Measurements from ENCODE around the gene ACTN1.
A peak's percentile ranks its signal among the peaks of the same experiment; 100 is the strongest.

ACTN1 gene

DNA sequence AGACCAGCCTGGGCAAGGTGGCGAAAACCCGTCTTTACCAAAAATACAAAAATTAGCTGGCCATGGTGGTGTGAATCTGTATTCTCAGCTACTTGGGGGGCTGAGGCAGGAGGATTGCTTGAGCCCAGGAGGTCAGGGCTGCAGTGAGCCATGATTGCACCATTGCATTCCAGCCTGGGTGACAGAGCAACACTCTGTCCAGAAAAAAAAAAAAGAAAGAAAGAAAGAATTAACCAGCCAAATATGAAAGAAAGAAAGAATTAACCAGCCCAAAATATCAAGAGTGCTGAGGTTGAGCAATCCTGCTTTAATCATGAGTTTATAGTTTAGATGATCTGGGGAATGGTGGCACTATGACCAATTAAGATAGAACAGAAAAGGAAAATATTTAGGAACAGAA, 3.5 kb upstream of the ACTN1 start:
- TF ChIP-seq, protein P1, sequence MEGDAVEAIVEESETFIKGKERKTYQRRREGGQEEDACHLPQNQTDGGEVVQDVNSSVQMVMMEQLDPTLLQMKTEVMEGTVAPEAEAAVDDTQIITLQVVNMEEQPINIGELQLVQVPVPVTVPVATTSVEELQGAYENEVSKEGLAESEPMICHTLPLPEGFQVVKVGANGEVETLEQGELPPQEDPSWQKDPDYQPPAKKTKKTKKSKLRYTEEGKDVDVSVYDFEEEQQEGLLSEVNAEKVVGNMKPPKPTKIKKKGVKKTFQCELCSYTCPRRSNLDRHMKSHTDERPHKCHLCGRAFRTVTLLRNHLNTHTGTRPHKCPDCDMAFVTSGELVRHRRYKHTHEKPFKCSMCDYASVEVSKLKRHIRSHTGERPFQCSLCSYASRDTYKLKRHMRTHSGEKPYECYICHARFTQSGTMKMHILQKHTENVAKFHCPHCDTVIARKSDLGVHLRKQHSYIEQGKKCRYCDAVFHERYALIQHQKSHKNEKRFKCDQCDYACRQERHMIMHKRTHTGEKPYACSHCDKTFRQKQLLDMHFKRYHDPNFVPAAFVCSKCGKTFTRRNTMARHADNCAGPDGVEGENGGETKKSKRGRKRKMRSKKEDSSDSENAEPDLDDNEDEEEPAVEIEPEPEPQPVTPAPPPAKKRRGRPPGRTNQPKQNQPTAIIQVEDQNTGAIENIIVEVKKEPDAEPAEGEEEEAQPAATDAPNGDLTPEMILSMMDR (IDR thresholded peaks at IDR 0.05; ENCODE audit: extremely low read depth, insufficient read depth, missing control alignments), result no peak
- no peak for DNase-seq (ENCODE audit: low spot score)
- in situ Hi-C loops (cut with MboI; ENCODE audit: low pct_unique_long_range_greater_than_20kb, low sequenced_read_pairs, unreplicated experiment), result no loop called here

GRCh38 chr14:68981539-68981976, 2.5 kb upstream of the ACTN1 start:
- DNase-seq (ENCODE audit: low spot score), result no peak
- TF ChIP-seq, protein P1 (IDR thresholded peaks at IDR 0.05; ENCODE audit: extremely low read depth, insufficient read depth, missing control alignments), result no peak
- in situ Hi-C loops (cut with MboI; ENCODE audit: low pct_unique_long_range_greater_than_20kb, low sequenced_read_pairs, unreplicated experiment), result no loop called here

- DNase-seq (ENCODE audit: low spot score), result no peak
- TF ChIP-seq, protein P1 (IDR thresholded peaks at IDR 0.05; ENCODE audit: extremely low read depth, insufficient read depth, missing control alignments), result no peak
- in situ Hi-C loops (cut with MboI; ENCODE audit: low pct_unique_long_range_greater_than_20kb, low sequenced_read_pairs, unreplicated experiment), result no loop called here
Measured at GRCh38 chr14:68981139-68981538, 2.0 kb upstream of the ACTN1 start.

DNA sequence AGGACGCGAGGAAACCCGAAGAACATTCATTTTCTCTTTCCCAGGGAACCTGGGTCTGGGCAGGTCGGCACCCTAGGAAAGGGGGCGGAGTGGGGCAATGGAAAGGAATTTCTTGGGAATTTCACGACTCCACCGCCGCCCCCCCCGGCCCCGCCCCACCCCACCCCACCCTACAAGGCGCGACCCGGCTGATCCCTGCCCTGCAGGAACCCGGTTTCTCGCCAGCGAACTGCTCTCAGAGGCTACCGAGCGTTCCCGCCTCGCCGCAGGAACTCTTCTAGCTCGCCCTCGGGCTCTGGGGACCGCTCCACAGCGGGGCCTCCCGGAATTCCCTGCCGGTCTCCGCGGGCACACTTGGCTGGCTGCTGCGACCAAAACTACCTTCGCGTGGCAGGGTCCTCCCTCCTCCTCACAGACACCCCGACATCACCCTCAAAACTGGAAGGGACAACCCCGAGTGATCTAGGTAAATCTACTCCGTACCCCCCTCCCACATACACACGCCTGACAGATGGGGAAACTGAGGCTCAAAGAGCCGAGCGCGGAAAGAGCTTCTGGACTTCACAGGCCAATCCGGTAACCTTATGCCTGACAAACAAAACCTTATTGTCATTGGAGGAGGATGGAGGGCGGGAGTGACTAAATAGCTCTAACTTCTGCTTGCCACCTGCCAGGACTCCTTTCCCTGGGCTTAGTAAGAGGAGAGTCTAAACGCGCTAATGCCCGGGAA, 785 bp upstream of the ACTN1 start:
- in situ Hi-C loops (cut with MboI; ENCODE audit: low pct_unique_long_range_greater_than_20kb, low sequenced_read_pairs, unreplicated experiment), result no loop called here
- DNase-seq (ENCODE audit: low spot score), result peak; percentile 24
- TF ChIP-seq, protein P1 (IDR thresholded peaks at IDR 0.05; ENCODE audit: extremely low read depth, insufficient read depth, missing control alignments), result no peak

DNA sequence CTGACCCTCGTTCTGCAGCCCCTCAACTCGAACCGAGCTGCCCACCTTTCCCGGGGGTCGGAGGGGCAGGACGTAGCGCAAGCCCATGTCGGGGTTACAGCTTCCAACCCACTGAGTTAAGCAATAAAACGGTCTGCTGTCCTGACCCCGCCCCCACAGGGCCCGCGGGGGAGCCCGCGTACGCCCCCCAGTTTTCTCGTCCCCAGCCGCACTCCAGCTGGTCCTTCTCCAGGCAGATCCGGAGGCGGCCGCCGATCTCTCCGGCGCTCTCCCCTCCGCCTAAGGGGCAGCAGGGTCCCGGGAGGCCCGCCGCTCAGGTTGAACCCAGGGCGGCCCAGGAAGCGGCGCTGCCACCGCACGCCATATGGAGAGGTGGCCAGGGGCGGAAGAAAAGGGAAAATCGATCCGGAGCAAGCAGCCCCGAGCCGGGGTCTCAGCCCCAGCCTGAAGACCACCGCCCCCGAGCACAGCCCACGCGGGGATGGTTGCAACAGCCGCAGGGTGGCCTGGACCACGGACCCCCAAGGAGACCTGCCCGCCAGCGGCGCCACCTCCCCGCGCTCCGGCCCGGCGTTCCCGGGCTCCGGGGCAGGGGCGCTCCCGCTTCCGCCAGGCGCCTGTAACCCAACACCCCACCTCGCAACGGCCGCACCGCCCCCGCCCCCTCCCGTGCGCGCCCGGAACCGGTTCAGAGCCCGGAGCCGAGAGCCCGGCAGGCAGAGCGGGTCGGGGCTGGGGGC, 760 bp downstream of the ACTN1 start:
- TF ChIP-seq, protein P1 (IDR thresholded peaks at IDR 0.05; ENCODE audit: extremely low read depth, insufficient read depth, missing control alignments), result no peak
- in situ Hi-C loops (cut with MboI; ENCODE audit: low pct_unique_long_range_greater_than_20kb, low sequenced_read_pairs, unreplicated experiment), result no loop called here
- peak; percentile 63 for DNase-seq (ENCODE audit: low spot score)

DNA sequence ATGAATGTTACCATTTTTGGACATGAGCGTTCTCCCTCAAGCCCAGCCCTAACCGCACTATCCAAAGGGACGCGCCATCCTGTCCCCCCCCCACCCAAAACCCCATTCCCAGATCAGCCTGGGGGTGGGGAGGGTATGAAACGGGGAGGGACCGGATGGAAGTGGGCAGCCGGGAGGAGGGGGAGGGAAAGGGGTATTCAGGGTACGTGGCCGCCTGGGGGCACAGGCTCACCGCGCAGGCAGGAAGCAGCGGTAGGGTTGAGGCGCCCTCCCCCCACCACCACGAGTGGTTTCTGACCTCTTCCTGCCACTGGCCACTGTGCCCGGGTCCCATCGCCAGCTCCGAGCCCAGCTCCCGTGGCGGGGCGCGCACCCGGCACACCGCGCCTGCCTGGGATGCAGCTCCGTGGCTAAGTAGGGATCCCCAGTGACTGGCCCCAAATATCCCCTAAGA, 1.4 kb downstream of the ACTN1 start:
- in situ Hi-C loops (cut with MboI; ENCODE audit: low pct_unique_long_range_greater_than_20kb, low sequenced_read_pairs, unreplicated experiment), result no loop called here
- DNase-seq (ENCODE audit: low spot score), result peak; percentile 49
- TF ChIP-seq, protein P1 (IDR thresholded peaks at IDR 0.05; ENCODE audit: extremely low read depth, insufficient read depth, missing control alignments), result no peak

Measured in GM13977 (cell line).